HCT116 (cell line): ENCODE results near the gene MMP10. TPM values are rescaled to one million over a fixed set of nuclear protein-coding genes. Genes with fewer than 3 reads are reported as not detected.

ENCODE experiments used
- ATAC-seq: fragments of 200-7000 bp; cut with Tn5 transposase; 2 replicates; pipeline ENCODE4 v1.9.1; 2020; ENCODE audit warnings: mild to moderate bottlenecking, moderate library complexity
- BruUV-seq: library from RNA; stranded (reverse); fragments of 400-500 nt; replicated peaks from 2 replicates; lab custom pipeline; 2021; lab: Mats Ljungman, UMichigan
- CTCF ChIA-PET: fragments of 300-600 bp; sonication (Branson Sonifier 250); formaldehyde crosslinking; loops from one replicate; lab custom pipeline; 2021; ENCODE audit warnings: antibody characterized with exemption; lab: Charles Lee
- POLR2A ChIA-PET: fragments of 300-600, 350-600 bp; sonication (Branson Sonifier 250); formaldehyde crosslinking; loops from one replicate; lab custom pipeline; 2021; ENCODE audit warnings: antibody characterized with exemption; lab: Charles Lee
- RAD21 ChIA-PET, 2 experiments: fragments of 300-600 bp; sonication (Branson Sonifier 250); formaldehyde crosslinking; loops; one replicate each; lab custom pipeline; 2023; ENCODE audit warnings: low total read pairs in 2 of 2; ENCODE audit not compliant: uncharacterized antibody in 2 of 2, unreplicated experiment in 2 of 2, low non-redundant PET in 1 of 2; lab: Charles Lee
- DNase-seq: peaks from one replicate; pipeline ENCODE4 v3.0.0-alpha.2; 2010; ENCODE audit warnings: low read depth, low spot score
- H2AFZ ChIP-seq: fragments of 200-600 bp; shearing (Covaris generic), sonication (generic); 2 replicates; pipeline ENCODE4 v1.6.1; 2017; ENCODE audit warnings: low read depth, mixed run types, mixed read lengths, antibody characterized with exemption, low read length; ENCODE audit not compliant: poor library complexity, severe bottlenecking
- H3K27ac ChIP-seq: 2 replicates; pipeline ENCODE4 v1.5.1; 2012; ENCODE audit warnings: low read depth, low read length
- H3K27me3 ChIP-seq: fragments of 200-600 bp; sonication (generic); 2 replicates; pipeline ENCODE4 v1.6.1; 2016; ENCODE audit warnings: mixed run types, low read length, mixed read lengths; ENCODE audit not compliant: insufficient read depth
- H3K36me3 ChIP-seq, 2 experiments: fragments of 200-500 bp in 1 of 2; fragments of 200-600 bp in 1 of 2; sonication (Bioruptor generic) in 1 of 2; sonication (generic) in 1 of 2; 2 replicates each; pipeline versions ENCODE4 v1.5.1 to v1.6.1; 2014 to 2016; ENCODE audit warnings: low read length in 2 of 2, inconsistent platforms in 1 of 2, mixed read lengths in 1 of 2, mixed run types in 1 of 2; ENCODE audit not compliant: insufficient read depth in 2 of 2, control insufficient read depth in 1 of 2
- H3K4me1 ChIP-seq, 2 experiments: fragments of 200-600 bp in 1 of 2; sonication (generic) in 1 of 2; 2 replicates each; pipeline versions ENCODE4 v1.5.1 to v1.6.1; 2012 to 2017; ENCODE audit warnings: low read length in 2 of 2, inconsistent platforms in 1 of 2, mild to moderate bottlenecking in 1 of 2, mixed read lengths in 1 of 2, mixed run types in 1 of 2, moderate library complexity in 1 of 2; ENCODE audit not compliant: insufficient read depth in 2 of 2, control insufficient read depth in 1 of 2
- H3K4me2 ChIP-seq: fragments of 200-600 bp; sonication (generic); 2 replicates; pipeline ENCODE4 v1.6.1; 2017; ENCODE audit warnings: mixed run types, low read length, mixed read lengths
- H3K4me3 ChIP-seq, 2 experiments: fragments of 200-600 bp in 1 of 2; sonication (generic) in 1 of 2; replicated peaks in 1 of 2; 2 replicates each; pipeline ENCODE4 v1.5.1; 2011 to 2016; ENCODE audit warnings: low read length in 2 of 2, control low read depth in 1 of 2, low read depth in 1 of 2, mild to moderate bottlenecking in 1 of 2, mixed read lengths in 1 of 2, mixed run types in 1 of 2
- H3K79me2 ChIP-seq: fragments of 200-600 bp; sonication (generic); 2 replicates; pipeline ENCODE4 v1.6.1; 2017; ENCODE audit warnings: mild to moderate bottlenecking, mixed run types, low read length, moderate library complexity, mixed read lengths; ENCODE audit not compliant: insufficient read depth
- H3K9ac ChIP-seq: fragments of 200-600 bp; sonication (generic); 2 replicates; pipeline ENCODE4 v1.6.1; 2016; ENCODE audit warnings: low read length, mixed read lengths
- H3K9me2 ChIP-seq: fragments of 200-600 bp; sonication (generic), shearing (Covaris generic); 2 replicates; pipeline ENCODE4 v1.6.1; 2017; ENCODE audit warnings: mixed run types, mild to moderate bottlenecking, moderate library complexity; ENCODE audit not compliant: insufficient read depth
- H3K9me3 ChIP-seq, 2 experiments: fragments of 200-500 bp in 1 of 2; fragments of 200-600 bp in 1 of 2; sonication (Bioruptor generic) in 1 of 2; sonication (generic) in 1 of 2; 2 replicates each; pipeline ENCODE4 v1.6.1; 2014 to 2017; ENCODE audit warnings: low read length in 2 of 2, mixed read lengths in 2 of 2, inconsistent platforms in 1 of 2, low read depth in 1 of 2, mild to moderate bottlenecking in 1 of 2, mixed run types in 1 of 2, moderate library complexity in 1 of 2; ENCODE audit not compliant: control insufficient read depth in 1 of 2, insufficient read depth in 1 of 2
- H4K20me1 ChIP-seq: fragments of 200-600 bp; sonication (generic), shearing (Covaris generic); 2 replicates; pipeline ENCODE4 v1.6.1; 2017; ENCODE audit warnings: mixed run types, mild to moderate bottlenecking, moderate library complexity; ENCODE audit not compliant: insufficient read depth
- EGR1 ChIP-seq: IDR thresholded peaks from 2 replicates; pipeline ENCODE4 v1.6.1; 2012; ENCODE audit warnings: low read depth
- EZH2phosphoT487 ChIP-seq: fragments of 200-600 bp; IDR thresholded peaks from 2 replicates; pipeline ENCODE4 v1.6.1; 2018; ENCODE audit warnings: antibody characterized with exemption, borderline replicate concordance
- JUND ChIP-seq: IDR thresholded peaks from 2 replicates; pipeline ENCODE4 v1.6.1; 2012
- POLR2A ChIP-seq: IDR thresholded peaks from 2 replicates; pipeline ENCODE4 v1.7.0; 2011; ENCODE audit warnings: borderline replicate concordance; ENCODE audit not compliant: insufficient read depth, insufficient read length; ENCODE audit errors: extremely low read depth
- RAD21 ChIP-seq: IDR thresholded peaks from 2 replicates; pipeline ENCODE4 v1.6.1; 2012; ENCODE audit warnings: low read depth, mild to moderate bottlenecking
- SIN3A ChIP-seq: IDR thresholded peaks from 2 replicates; pipeline ENCODE4 v1.6.1; 2012; ENCODE audit warnings: low read depth
- SRF ChIP-seq: IDR thresholded peaks from 2 replicates; pipeline ENCODE4 v1.6.1; 2012; ENCODE audit warnings: low read depth
- YY1 ChIP-seq: IDR thresholded peaks from 2 replicates; pipeline ENCODE4 v1.6.1; 2011; ENCODE audit warnings: low read length, low read depth, moderate library complexity, mild to moderate bottlenecking; ENCODE audit not compliant: insufficient replicate concordance; ENCODE audit errors: extremely low read depth
- ZBTB33 ChIP-seq: IDR thresholded peaks from 2 replicates; pipeline ENCODE4 v1.6.1; 2011; ENCODE audit warnings: mild to moderate bottlenecking, low read length, moderate library complexity; ENCODE audit not compliant: insufficient replicate concordance; ENCODE audit errors: extremely low read depth
- ZFX ChIP-seq: fragments of 450-650 bp; IDR thresholded peaks from 2 replicates; pipeline ENCODE4 v1.6.1; 2017
- ZNF274 ChIP-seq: fragments of 200-500 bp; sonication (Bioruptor generic); IDR thresholded peaks from 2 replicates; pipeline ENCODE4 v1.6.1; 2014; ENCODE audit warnings: mild to moderate bottlenecking, low read depth, low read length, inconsistent platforms
- intact Hi-C: fragments of 100-400 bp; cut with micrococcal nuclease; formaldehyde crosslinking; loops from 2 replicates; pipeline ENCODE4 v1.10.0; 2022
- total RNA-seq: library from RNA; stranded (reverse); gene quantifications from one replicate; pipeline ENCODE4 v1.2.1, GENCODE V29; 2021; ENCODE audit not compliant: unreplicated experiment
- TF ChIP-seq, protein P1 (sequence below): IDR thresholded peaks from 2 replicates; pipeline ENCODE4 v1.6.1; 2012; ENCODE audit warnings: low read depth
- TF ChIP-seq, protein P2 (sequence below), 3 experiments: fragments of 200-600 bp in 1 of 3; sonication (generic) in 1 of 3; IDR thresholded peaks in 2 of 3; conservative IDR thresholded peaks in 1 of 3; 2 replicates each; pipeline ENCODE4 v1.5.1; 2012 to 2017; ENCODE audit warnings: low read depth in 2 of 3, low read length in 2 of 3, antibody characterized with exemption in 1 of 3, borderline replicate concordance in 1 of 3, control low read depth in 1 of 3, mild to moderate bottlenecking in 1 of 3, mixed read lengths in 1 of 3, mixed run types in 1 of 3, moderate library complexity in 1 of 3; ENCODE audit not compliant: insufficient read depth in 1 of 3

MMP10 gene
- total RNA-seq, 1 experiment from 2014 or later = not detected

DNA sequence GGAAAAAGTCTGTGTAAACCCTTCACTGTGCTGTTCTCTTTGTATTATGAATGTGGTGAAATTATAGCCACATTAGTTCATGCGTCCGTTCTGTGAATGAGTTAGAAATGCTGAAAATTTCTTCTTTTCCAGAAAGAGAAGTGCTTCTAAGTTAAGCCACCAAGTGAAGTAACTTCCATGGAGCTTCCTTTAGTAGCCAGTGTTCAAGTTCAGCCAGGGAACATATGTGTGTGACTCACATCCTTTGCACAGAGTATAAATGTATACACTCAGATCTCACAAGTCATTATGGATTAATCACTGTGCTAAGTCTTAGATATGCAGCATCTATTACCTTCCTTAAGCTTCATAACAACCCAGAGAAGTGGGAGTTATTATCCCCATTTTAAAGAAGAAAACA lies 52.5 kb downstream of the MMP10 start:
- Histone ChIP-seq H3K36me3 (no peaks in the 10 kb centered on the region), H3K4me1 (no peaks in the 10 kb centered on the region), H3K9me3 (no peaks in the 10 kb centered on the region), H3K27me3 (no peaks in the 10 kb centered on the region), H4K20me1 (no peaks in the 10 kb centered on the region), H3K79me2 (no peaks in the 10 kb centered on the region), H3K9me2 (no peaks in the 10 kb centered on the region), H3K4me2 (no peak overlapping the region), H2AFZ (no peak overlapping the region), H3K9ac (no peak overlapping the region), H3K4me3 (no peak overlapping the region), H3K27ac (no peak overlapping the region)
- TF ChIP-seq JUND = no peak
- no peak for TF ChIP-seq YY1
- TF ChIP-seq, protein P1, sequence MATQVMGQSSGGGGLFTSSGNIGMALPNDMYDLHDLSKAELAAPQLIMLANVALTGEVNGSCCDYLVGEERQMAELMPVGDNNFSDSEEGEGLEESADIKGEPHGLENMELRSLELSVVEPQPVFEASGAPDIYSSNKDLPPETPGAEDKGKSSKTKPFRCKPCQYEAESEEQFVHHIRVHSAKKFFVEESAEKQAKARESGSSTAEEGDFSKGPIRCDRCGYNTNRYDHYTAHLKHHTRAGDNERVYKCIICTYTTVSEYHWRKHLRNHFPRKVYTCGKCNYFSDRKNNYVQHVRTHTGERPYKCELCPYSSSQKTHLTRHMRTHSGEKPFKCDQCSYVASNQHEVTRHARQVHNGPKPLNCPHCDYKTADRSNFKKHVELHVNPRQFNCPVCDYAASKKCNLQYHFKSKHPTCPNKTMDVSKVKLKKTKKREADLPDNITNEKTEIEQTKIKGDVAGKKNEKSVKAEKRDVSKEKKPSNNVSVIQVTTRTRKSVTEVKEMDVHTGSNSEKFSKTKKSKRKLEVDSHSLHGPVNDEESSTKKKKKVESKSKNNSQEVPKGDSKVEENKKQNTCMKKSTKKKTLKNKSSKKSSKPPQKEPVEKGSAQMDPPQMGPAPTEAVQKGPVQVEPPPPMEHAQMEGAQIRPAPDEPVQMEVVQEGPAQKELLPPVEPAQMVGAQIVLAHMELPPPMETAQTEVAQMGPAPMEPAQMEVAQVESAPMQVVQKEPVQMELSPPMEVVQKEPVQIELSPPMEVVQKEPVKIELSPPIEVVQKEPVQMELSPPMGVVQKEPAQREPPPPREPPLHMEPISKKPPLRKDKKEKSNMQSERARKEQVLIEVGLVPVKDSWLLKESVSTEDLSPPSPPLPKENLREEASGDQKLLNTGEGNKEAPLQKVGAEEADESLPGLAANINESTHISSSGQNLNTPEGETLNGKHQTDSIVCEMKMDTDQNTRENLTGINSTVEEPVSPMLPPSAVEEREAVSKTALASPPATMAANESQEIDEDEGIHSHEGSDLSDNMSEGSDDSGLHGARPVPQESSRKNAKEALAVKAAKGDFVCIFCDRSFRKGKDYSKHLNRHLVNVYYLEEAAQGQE = no peak
- TF ChIP-seq EGR1 = no peak
- TF ChIP-seq SRF = no peak
- no peak for TF ChIP-seq EZH2phosphoT487
- no peak for TF ChIP-seq RAD21
- TF ChIP-seq ZNF274 = no peak
- TF ChIP-seq, protein P2, sequence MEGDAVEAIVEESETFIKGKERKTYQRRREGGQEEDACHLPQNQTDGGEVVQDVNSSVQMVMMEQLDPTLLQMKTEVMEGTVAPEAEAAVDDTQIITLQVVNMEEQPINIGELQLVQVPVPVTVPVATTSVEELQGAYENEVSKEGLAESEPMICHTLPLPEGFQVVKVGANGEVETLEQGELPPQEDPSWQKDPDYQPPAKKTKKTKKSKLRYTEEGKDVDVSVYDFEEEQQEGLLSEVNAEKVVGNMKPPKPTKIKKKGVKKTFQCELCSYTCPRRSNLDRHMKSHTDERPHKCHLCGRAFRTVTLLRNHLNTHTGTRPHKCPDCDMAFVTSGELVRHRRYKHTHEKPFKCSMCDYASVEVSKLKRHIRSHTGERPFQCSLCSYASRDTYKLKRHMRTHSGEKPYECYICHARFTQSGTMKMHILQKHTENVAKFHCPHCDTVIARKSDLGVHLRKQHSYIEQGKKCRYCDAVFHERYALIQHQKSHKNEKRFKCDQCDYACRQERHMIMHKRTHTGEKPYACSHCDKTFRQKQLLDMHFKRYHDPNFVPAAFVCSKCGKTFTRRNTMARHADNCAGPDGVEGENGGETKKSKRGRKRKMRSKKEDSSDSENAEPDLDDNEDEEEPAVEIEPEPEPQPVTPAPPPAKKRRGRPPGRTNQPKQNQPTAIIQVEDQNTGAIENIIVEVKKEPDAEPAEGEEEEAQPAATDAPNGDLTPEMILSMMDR (IDR thresholded peaks at IDR 0.05 in 2 of 3, conservative IDR thresholded peaks at IDR 0.05 in 1 of 3; ENCODE audit: borderline replicate concordance in 1 of 3, insufficient read depth in 1 of 3, low read depth in 2 of 3, low read length in 2 of 3) = no peak
- no peak for TF ChIP-seq ZFX
- no peak for TF ChIP-seq ZBTB33
- TF ChIP-seq POLR2A = no peak
- no peak for TF ChIP-seq SIN3A
- POLR2A ChIA-PET = no interaction called here
- RAD21 ChIA-PET = no interaction called here
- ATAC-seq = no peak
- CTCF ChIA-PET = no interaction called here
- no TSS peak for BruUV-seq
- no peak for DNase-seq
- intact Hi-C loops = no loop called here
